H1 (cell line): Measurements from ENCODE around the gene TRPV4. TPM values are rescaled to one million over a fixed set of nuclear protein-coding genes. Genes with fewer than 3 reads are reported as not detected.

Source experiments
- CTCF ChIA-PET: fragments of 300-600 bp; sonication (Branson Sonifier 250); formaldehyde crosslinking; loops from one replicate; lab custom pipeline; 2021; ENCODE audit not compliant: partially characterized antibody; lab: Charles Lee
- POLR2A ChIA-PET: fragments of 300-600 bp; sonication (Branson Sonifier 250); formaldehyde crosslinking; loops from one replicate; lab custom pipeline; 2021; ENCODE audit warnings: inconsistent platforms; ENCODE audit not compliant: partially characterized antibody; lab: Charles Lee
- DNase-seq, 2 experiments: peaks; one replicate each; pipeline versions ENCODE4 v3.0.0 to v3.0.0-alpha.2; 2010 to 2022; ENCODE audit warnings: low spot score in 2 of 2, low read depth in 1 of 2, mixed read lengths in 1 of 2
- FAIRE-seq: peaks from 2 replicates; lab custom pipeline; 2011; peaks lifted over from hg19 to GRCh38; lab: Jason Lieb, UNC
- H2AFZ ChIP-seq: 2 replicates; pipeline ENCODE4 v1.8.1; 2012; ENCODE audit warnings: low read length, inconsistent platforms
- H2AK5ac ChIP-seq: 2 replicates; pipeline ENCODE4 v1.6.1; 2013; ENCODE audit warnings: low read depth, low read length
- H2BK120ac ChIP-seq: replicated peaks from 2 replicates; pipeline ENCODE3; 2013; ENCODE audit warnings: low read depth, low read length, inconsistent platforms
- H2BK12ac ChIP-seq: 2 replicates; pipeline ENCODE4 v1.6.1; 2013; ENCODE audit warnings: low read depth, low read length
- H2BK15ac ChIP-seq: 2 replicates; pipeline ENCODE4 v1.6.1; 2013; ENCODE audit warnings: low read length
- H2BK20ac ChIP-seq: 2 replicates; pipeline ENCODE4 v1.6.1; 2013; ENCODE audit warnings: low read length
- H2BK5ac ChIP-seq: 2 replicates; pipeline ENCODE4 v1.6.1; 2013; ENCODE audit warnings: low read depth, low read length
- H3K14ac ChIP-seq: 2 replicates; pipeline ENCODE4 v1.6.1; 2013; ENCODE audit warnings: inconsistent platforms; ENCODE audit not compliant: insufficient read length
- H3K18ac ChIP-seq: 2 replicates; pipeline ENCODE4 v1.6.1; 2013; ENCODE audit warnings: low read length; ENCODE audit errors: extremely low read depth
- H3K23ac ChIP-seq: 2 replicates; pipeline ENCODE4 v1.6.1; 2013; ENCODE audit warnings: inconsistent platforms; ENCODE audit not compliant: insufficient read length
- H3K23me2 ChIP-seq: 2 replicates; pipeline ENCODE4 v1.6.1; 2013; ENCODE audit warnings: low read depth, low read length
- H3K27ac ChIP-seq: 2 replicates; pipeline ENCODE4 v1.6.1; 2011; ENCODE audit warnings: low read depth, low read length, inconsistent platforms
- H3K27me3 ChIP-seq, 4 experiments: replicated peaks in 1 of 4; 1 replicate in 1 of 4; 2 replicates in 3 of 4; pipeline versions ENCODE4 v1.6.1 to v1.8.1; 2011 to 2013; ENCODE audit warnings: low read length in 3 of 4, mild to moderate bottlenecking in 3 of 4, inconsistent platforms in 2 of 4, mixed read lengths in 2 of 4, moderate library complexity in 1 of 4; ENCODE audit not compliant: control insufficient read depth in 3 of 4, insufficient read depth in 3 of 4; ENCODE audit errors: extremely low read depth in 1 of 4
- H3K36me3 ChIP-seq, 4 experiments: 2 replicates each; pipeline versions ENCODE4 v1.6.1 to v1.8.1; 2011 to 2013; ENCODE audit warnings: mild to moderate bottlenecking in 4 of 4, low read length in 3 of 4, moderate library complexity in 2 of 4, control low read depth in 1 of 4, inconsistent platforms in 1 of 4; ENCODE audit not compliant: insufficient read depth in 4 of 4, control insufficient read depth in 2 of 4
- H3K4ac ChIP-seq: replicated peaks from 2 replicates; pipeline ENCODE3; 2013; ENCODE audit warnings: low read length, low read depth, mixed read lengths, inconsistent platforms; ENCODE audit not compliant: insufficient read length
- H3K4me1 ChIP-seq, 4 experiments: replicated peaks in 1 of 4; 1 replicate in 1 of 4; 2 replicates in 3 of 4; pipeline versions ENCODE4 v1.6.1 to v1.8.1; 2011 to 2013; ENCODE audit warnings: low read length in 3 of 4, inconsistent platforms in 2 of 4, mixed read lengths in 1 of 4; ENCODE audit not compliant: insufficient read depth in 4 of 4, control insufficient read depth in 3 of 4
- H3K4me2 ChIP-seq, 2 experiments: 2 replicates each; pipeline versions ENCODE4 v1.6.1 to v1.8.1; 2011 to 2013; ENCODE audit warnings: low read depth in 2 of 2, low read length in 2 of 2, control low read depth in 1 of 2, inconsistent platforms in 1 of 2, mild to moderate bottlenecking in 1 of 2; ENCODE audit not compliant: insufficient read depth in 1 of 2
- H3K4me3 ChIP-seq, 4 experiments: fragments of 200-600, 300-600 bp in 1 of 4; sonication (generic), shearing (Covaris generic), sonication (Bioruptor Twin) in 1 of 4; 2 replicates each; pipeline versions ENCODE4 v1.5.1 to v1.8.1; 2011 to 2016; ENCODE audit warnings: low read length in 4 of 4, low read depth in 3 of 4, control low read depth in 2 of 4, inconsistent platforms in 2 of 4, mild to moderate bottlenecking in 2 of 4, mixed read lengths in 1 of 4, moderate library complexity in 1 of 4; ENCODE audit not compliant: insufficient read depth in 2 of 4; ENCODE audit errors: extremely low read depth in 1 of 4
- H3K56ac ChIP-seq: replicated peaks from 2 replicates; pipeline ENCODE3; 2013; ENCODE audit warnings: low read depth, mild to moderate bottlenecking, mixed read lengths, low read length, inconsistent platforms; ENCODE audit not compliant: insufficient read length
- H3K79me1 ChIP-seq: 2 replicates; pipeline ENCODE4 v1.6.1; 2013; ENCODE audit warnings: low read depth, low read length, control low read depth
- H3K79me2 ChIP-seq, 2 experiments: 2 replicates each; pipeline versions ENCODE4 v1.6.1 to v1.8.1; 2012 to 2013; ENCODE audit warnings: low read length in 2 of 2, mild to moderate bottlenecking in 2 of 2, inconsistent platforms in 1 of 2; ENCODE audit not compliant: insufficient read depth in 2 of 2, control insufficient read depth in 1 of 2
- H3K9ac ChIP-seq, 4 experiments: replicated peaks in 1 of 4; 1 replicate in 1 of 4; 2 replicates in 3 of 4; pipeline versions ENCODE4 v1.6.1 to v1.8.1; 2011 to 2013; ENCODE audit warnings: low read depth in 3 of 4, low read length in 3 of 4, control low read depth in 2 of 4, mild to moderate bottlenecking in 2 of 4, moderate library complexity in 2 of 4, inconsistent platforms in 1 of 4; ENCODE audit errors: extremely low read depth in 1 of 4
- H3K9me3 ChIP-seq, 2 experiments: 2 replicates each; pipeline versions ENCODE4 v1.6.1 to v1.8.1; 2012 to 2013; ENCODE audit warnings: mild to moderate bottlenecking in 2 of 2, moderate library complexity in 2 of 2, control low read depth in 1 of 2, inconsistent platforms in 1 of 2, low read depth in 1 of 2, low read length in 1 of 2, mixed read lengths in 1 of 2; ENCODE audit not compliant: insufficient read depth in 2 of 2
- H4K20me1 ChIP-seq, 2 experiments: replicated peaks in 1 of 2; 2 replicates each; pipeline versions ENCODE3 to v1.8.1; 2011 to 2013; ENCODE audit warnings: inconsistent platforms in 2 of 2, low read length in 2 of 2, mild to moderate bottlenecking in 1 of 2; ENCODE audit not compliant: insufficient read depth in 2 of 2, control insufficient read depth in 1 of 2
- H4K5ac ChIP-seq: 2 replicates; pipeline ENCODE4 v1.6.1; 2013; ENCODE audit warnings: low read length, low read depth, mixed read lengths, inconsistent platforms; ENCODE audit not compliant: insufficient read length
- H4K8ac ChIP-seq: 2 replicates; pipeline ENCODE4 v1.8.0; 2013; ENCODE audit warnings: mild to moderate bottlenecking, moderate library complexity, low read length, inconsistent platforms; ENCODE audit not compliant: insufficient read depth; ENCODE audit errors: extremely low read depth
- H4K91ac ChIP-seq: replicated peaks from 2 replicates; pipeline ENCODE3; 2013; ENCODE audit warnings: low read length, mixed read lengths, inconsistent platforms; ENCODE audit not compliant: insufficient read length
- ASH2L ChIP-seq: fragments of 200-600, 300-600 bp; sonication (generic); IDR thresholded peaks from one replicate; pipeline ENCODE4 v1.7.1; 2017; ENCODE audit warnings: low read length
- BACH1 ChIP-seq: IDR thresholded peaks from 2 replicates; pipeline ENCODE4 v1.6.1; 2012; ENCODE audit warnings: low read length, improper control_type of control experiment
- BCL11A ChIP-seq, 2 experiments: IDR thresholded peaks; one replicate each; pipeline ENCODE4 v1.6.1; 2011; ENCODE audit warnings: low read depth in 2 of 2, low read length in 2 of 2, mild to moderate bottlenecking in 2 of 2
- CBX8 ChIP-seq: fragments of 300-800, 300-1000 bp; sonication (generic); IDR thresholded peaks from 2 replicates; pipeline ENCODE4 v1.7.1; 2016; ENCODE audit warnings: low read depth, low read length, borderline replicate concordance
- HDAC6 ChIP-seq: IDR thresholded peaks from one replicate; pipeline ENCODE4 v1.7.1; 2012; ENCODE audit warnings: low read depth, mild to moderate bottlenecking, inconsistent platforms, low read length, moderate library complexity
- KDM1A ChIP-seq: fragments of 200-600, 300-600 bp; sonication (generic); IDR thresholded peaks from 2 replicates; pipeline ENCODE4 v1.7.1; 2016; ENCODE audit warnings: mild to moderate bottlenecking, low read length, borderline replicate concordance
- NANOG ChIP-seq: IDR thresholded peaks from 2 replicates; pipeline ENCODE4 v1.6.1; 2011; ENCODE audit warnings: low read length, low read depth, mild to moderate bottlenecking, inconsistent platforms; ENCODE audit not compliant: insufficient read depth, poor library complexity, severe bottlenecking
- NRF1 ChIP-seq: IDR thresholded peaks from 2 replicates; pipeline ENCODE4 v1.6.1; 2011; ENCODE audit warnings: mild to moderate bottlenecking, low read depth, low read length, improper control_type of control experiment
- POU5F1 ChIP-seq: IDR thresholded peaks from 2 replicates; pipeline ENCODE4 v1.6.1; 2011; ENCODE audit warnings: low read depth, mild to moderate bottlenecking, low read length, moderate library complexity
- RNF2 ChIP-seq: fragments of 200-900, 300-1000 bp; sonication (generic); IDR thresholded peaks from 2 replicates; pipeline ENCODE4 v1.7.1; 2016; ENCODE audit warnings: borderline replicate concordance, low read depth, mild to moderate bottlenecking, antibody characterized with exemption, low read length; ENCODE audit not compliant: poor library complexity, severe bottlenecking; ENCODE audit errors: missing control alignments
- RXRA ChIP-seq: IDR thresholded peaks from 2 replicates; pipeline ENCODE4 v1.6.1; 2011; ENCODE audit warnings: low read depth, mild to moderate bottlenecking, low read length, moderate library complexity; ENCODE audit not compliant: insufficient read depth
- SIN3A ChIP-seq, 2 experiments: IDR thresholded peaks in 1 of 2; conservative IDR thresholded peaks in 1 of 2; 2 replicates each; pipeline ENCODE4 v1.6.1; 2011 to 2012; ENCODE audit warnings: low read length in 2 of 2, improper control_type of control experiment in 1 of 2, low read depth in 1 of 2, mild to moderate bottlenecking in 1 of 2
- SP4 ChIP-seq: IDR thresholded peaks from 2 replicates; pipeline ENCODE4 v1.6.1; 2012; ENCODE audit warnings: low read length, inconsistent platforms
- WGBS, 2 experiments: shearing (Covaris generic) in 1 of 2; methylation state at CpG; one replicate each; pipeline versions ENCODE4 v1.1.6 to v1.1.7; 2013 to 2015; ENCODE audit warnings: low lambda C conversion rate in 2 of 2, mixed read lengths in 2 of 2, inconsistent platforms in 1 of 2, low coverage in 1 of 2, missing lambda C conversion rate in 1 of 2; ENCODE audit not compliant: insufficient replicate concordance in 2 of 2, insufficient coverage in 1 of 2, insufficient read length in 1 of 2; ENCODE audit errors: extremely low coverage in 1 of 2, missing lambda C conversion rate in 1 of 2; 5-methylcytosine and 5-hydroxymethylcytosine counted together
- polyA plus RNA-seq, 7 experiments: library from polyadenylated mRNA; depleted of rRNA in 3 of 7; stranded (reverse) in 5 of 7; unstranded in 2 of 7; fragments of >200 nt in 5 of 7; fragments of 200-250 nt in 2 of 7; gene quantifications; 1 replicate in 5 of 7; 2 replicates in 1 of 7; 4 replicates in 1 of 7; pipeline versions ENCODE4 v1.2.1 to v1.2.3, GENCODE V29; 2011 to 2013; ENCODE audit warnings: missing spikeins in 2 of 7, mixed read lengths in 2 of 7
- total RNA-seq: library from RNA; stranded (reverse); fragmentation: NEBNext Ultra II Directional; extraction: Animal tissue kit (Norgen Biotek cat#: 25700); gene quantifications from 2 replicates; pipeline ENCODE4 v1.2.1, GENCODE V29; 2021

TRPV4 gene
- total and polyA plus RNA-seq, 2 of the 8 experiments (the other 6 are each of a cell fraction or from before 2014, with no cell fraction given), result 2.1 to 6.2 TPM

- Histone ChIP-seq H3K27me3 (no peaks in the 10 kb centered on the region), H3K4ac (no peak overlapping the region), H3K14ac (no peak overlapping the region), H2AK5ac (no peak overlapping the region), H3K9me3 (0 out of 4 replicates have a peak, but pooled peaks cover 0 to 5% of the 10 kb centered on the region in 2 experiments), H3K9ac (no peak overlapping the region), H3K4me3 (no peak overlapping the region), H2BK20ac (no peak overlapping the region), H4K91ac (no peak overlapping the region), H3K4me1 (peaks cover 0 to 6% (median 3%) of the 10 kb centered on the region in 4 experiments; a peak in 5 of 7 replicates), H2BK120ac (no peak overlapping the region), H4K5ac (no peak overlapping the region), H3K27ac (no peak overlapping the region), H2AFZ (no peak overlapping the region), H3K36me3 (no peaks in the 10 kb centered on the region), H3K23me2 (peaks cover 10% of the 10 kb centered on the region; the same call in 1 of the 2 replicates), H3K79me2 (no peaks in the 10 kb centered on the region), H2BK5ac (no peak overlapping the region), H3K56ac (no peak overlapping the region), H3K4me2 (no peak overlapping the region), H2BK15ac (no peak overlapping the region), H2BK12ac (no peak overlapping the region), H4K8ac (no peak overlapping the region), H3K23ac (no peak overlapping the region), H3K79me1 (no peaks in the 10 kb centered on the region), H3K18ac (no peak overlapping the region), H4K20me1 (peaks cover 0 to 8% of the 10 kb centered on the region in 2 experiments)
- POLR2A ChIA-PET, result no interaction called here
- FAIRE-seq (no peak), DNase-seq (no peak)
- CTCF ChIA-PET, result interaction anchor here (0.5 to 3.6 kb wide), 2 partner anchors 11 to 42 kb away, joined by 3 to 22 read pairs; no protein-coding TSS in a partner anchor
- 93% methylated on average over 8 of the region's 8 CpGs; no CpG with 5 or more reads in 1 of the 2 experiments for WGBS, 2 experiments
- TF ChIP-seq ASH2L, result no peak
- TF ChIP-seq RNF2, result no peak
- no peak for TF ChIP-seq SIN3A (conservative IDR thresholded peaks at IDR 0.05 in 1 of 2, IDR thresholded peaks at IDR 0.05 in 1 of 2; ENCODE audit: low read depth in 1 of 2, low read length in 2 of 2)
- TF ChIP-seq NRF1, result no peak
- TF ChIP-seq BCL11A (IDR thresholded peaks at IDR 0.05; ENCODE audit: low read depth in 2 of 2, low read length in 2 of 2), result no peak
- TF ChIP-seq KDM1A, result no peak; the same call in 1 of the 2 replicates
- TF ChIP-seq SP4, result no peak
- TF ChIP-seq HDAC6, result no peak
- no peak for TF ChIP-seq BACH1
- no peak for TF ChIP-seq CBX8
- TF ChIP-seq POU5F1, result no peak
- no peak for TF ChIP-seq NANOG
- TF ChIP-seq RXRA, result no peak
Measured at GRCh38 chr12:109817627-109818231, 15.5 kb downstream of the TRPV4 start.
